PC-9 (cell line): ENCODE measurements around the gene APOBEC3B. TPM values are rescaled to one million over a fixed set of nuclear protein-coding genes. Genes with fewer than 3 reads are reported as not detected.

Experiments
- BruUV-seq: library from RNA; stranded (reverse); fragments of 400-500 nt; replicated peaks from 2 replicates; lab custom pipeline; 2021; lab: Mats Ljungman, UMichigan
- CTCF ChIA-PET: fragments of 300-600 bp; sonication (Branson Sonifier 250); formaldehyde crosslinking; loops from one replicate; lab custom pipeline; 2022; ENCODE audit warnings: antibody characterized with exemption; lab: Charles Lee
- POLR2A ChIA-PET: fragments of 300-600 bp; sonication (Branson Sonifier 250); formaldehyde crosslinking; loops from one replicate; lab custom pipeline; 2022; ENCODE audit warnings: antibody characterized with exemption; ENCODE audit not compliant: unreplicated experiment; lab: Charles Lee
- DNase-seq, 2 experiments: peaks; one replicate each; pipeline versions ENCODE4 v3.0.0 to v3.0.0-alpha.2; 2015 to 2022; ENCODE audit warnings: mixed read lengths in 1 of 2
- H2AFZ ChIP-seq: fragments of 200-600 bp; sonication (generic); 2 replicates; pipeline ENCODE4 v1.8.1; 2017; ENCODE audit warnings: antibody characterized with exemption
- H3F3A ChIP-seq: fragments of 200-600 bp; sonication (generic); 2 replicates; pipeline ENCODE4 v1.8.1; 2017; ENCODE audit warnings: antibody characterized with exemption, mild to moderate bottlenecking, low read depth; ENCODE audit not compliant: insufficient read depth
- H3K27ac ChIP-seq: fragments of 200-600 bp; sonication (generic); 2 replicates; pipeline ENCODE4 v1.6.1; 2016; ENCODE audit warnings: mixed run types
- H3K27me3 ChIP-seq: fragments of 200-600 bp; sonication (generic); 2 replicates; pipeline ENCODE4 v1.6.1; 2016; ENCODE audit warnings: low read depth, mixed run types; ENCODE audit not compliant: insufficient read depth
- H3K36me3 ChIP-seq: fragments of 200-600 bp; sonication (generic); 2 replicates; pipeline ENCODE4 v1.6.1; 2016; ENCODE audit warnings: low read depth, mixed run types
- H3K4me1 ChIP-seq: fragments of 200-600 bp; sonication (generic); replicated peaks from 2 replicates; pipeline ENCODE4 v1.6.1; 2016; ENCODE audit warnings: mixed run types; ENCODE audit not compliant: insufficient read depth
- H3K4me2 ChIP-seq: fragments of 200-600 bp; sonication (generic); 2 replicates; pipeline ENCODE4 v1.6.1; 2017; ENCODE audit warnings: mixed run types
- H3K4me3 ChIP-seq: fragments of 200-600 bp; sonication (generic); 2 replicates; pipeline ENCODE4 v1.6.1; 2016; ENCODE audit warnings: mixed run types
- H3K79me2 ChIP-seq: fragments of 200-600 bp; sonication (generic); 2 replicates; pipeline ENCODE4 v1.6.1; 2017; ENCODE audit warnings: low read depth, mixed run types
- H3K9me2 ChIP-seq: fragments of 200-600 bp; sonication (generic); 2 replicates; pipeline ENCODE4 v1.8.1; 2017; ENCODE audit warnings: mild to moderate bottlenecking; ENCODE audit not compliant: insufficient read depth
- H3K9me3 ChIP-seq: fragments of 200-600 bp; sonication (generic); 2 replicates; pipeline ENCODE4 v1.8.1; 2016; ENCODE audit warnings: low read depth; ENCODE audit not compliant: insufficient read depth
- H4K20me1 ChIP-seq: fragments of 200-600 bp; sonication (generic); 2 replicates; pipeline ENCODE4 v1.8.1; 2017; ENCODE audit not compliant: insufficient read depth
- CTCF ChIP-seq: fragments of 200-600 bp; sonication (generic); conservative IDR thresholded peaks from 2 replicates; pipeline ENCODE4 v1.6.1; 2017; ENCODE audit warnings: mixed run types, antibody characterized with exemption, mild to moderate bottlenecking, moderate library complexity
- EZH2 ChIP-seq: fragments of 200-600 bp; sonication (generic); IDR thresholded peaks from 2 replicates; pipeline ENCODE4 v1.8.0; 2017; ENCODE audit warnings: antibody characterized with exemption, low read depth
- intact Hi-C: fragments of 100-400 bp; cut with micrococcal nuclease; formaldehyde crosslinking; loops from one replicate; pipeline ENCODE4 v1.10.0; 2022; ENCODE audit not compliant: unreplicated experiment
- total RNA-seq: library from RNA; stranded (reverse); gene quantifications from 2 replicates; pipeline ENCODE4 v1.2.3, GENCODE V29; 2021

APOBEC3B gene
- total RNA-seq, 1 experiment from 2014 or later: 66.5 TPM

GRCh38 chr22:38941488-38941987 lies 40.6 kb upstream of the APOBEC3B start:
- intact Hi-C loops: no loop called here
- Histone ChIP-seq H3K27ac (no peak overlapping the region), H3K4me1 (peaks cover 26% of the 10 kb centered on the region), H3K9me2 (no peaks in the 10 kb centered on the region), H3K4me2 (no peak overlapping the region), H3K36me3 (no peaks in the 10 kb centered on the region), H2AFZ (no peak overlapping the region), H3K79me2 (no peaks in the 10 kb centered on the region), H3F3A (peaks cover 5% of the 10 kb centered on the region; the same call in 1 of the 2 replicates), H3K27me3 (no peaks in the 10 kb centered on the region), H4K20me1 (no peaks in the 10 kb centered on the region), H3K9me3 (no peaks in the 10 kb centered on the region), H3K4me3 (no peak overlapping the region)
- CTCF ChIA-PET: no interaction called here
- POLR2A ChIA-PET: no interaction called here
- no TSS peak for BruUV-seq
- TF ChIP-seq CTCF (no peak), EZH2 (no peak)
- no peak for DNase-seq

- H3K4me1 ChIP-seq: peaks cover 25% of the 10 kb centered on the region
- H3K9me3 ChIP-seq: no peaks in the 10 kb centered on the region
- no peak overlapping the region for H3K4me2 ChIP-seq
- no peaks in the 10 kb centered on the region for H3K79me2 ChIP-seq
- H3F3A ChIP-seq: peaks cover 5% of the 10 kb centered on the region; the same call in 1 of the 2 replicates
- H3K27ac ChIP-seq: no peak overlapping the region
- no peaks in the 10 kb centered on the region for H3K27me3 ChIP-seq
- POLR2A ChIA-PET: no interaction called here
- H3K36me3 ChIP-seq: no peaks in the 10 kb centered on the region
- no TSS peak for BruUV-seq
- no peak for TF ChIP-seq CTCF
- TF ChIP-seq EZH2: no peak
- H4K20me1 ChIP-seq: no peaks in the 10 kb centered on the region
- intact Hi-C loops: no loop called here
- DNase-seq: no peak
- no peak overlapping the region for H2AFZ ChIP-seq
- CTCF ChIA-PET: interaction anchor here (0.7 kb wide), 1 partner anchor 180 kb away, joined by 3 read pairs; no protein-coding TSS in a partner anchor
- no peak overlapping the region for H3K4me3 ChIP-seq
- H3K9me2 ChIP-seq: no peaks in the 10 kb centered on the region
These were observed 39.4 kb upstream of the APOBEC3B start for GRCh38 chr22:38942702-38943101.

- H3K27me3 ChIP-seq: no peaks in the 10 kb centered on the region
- H3K9me3 ChIP-seq: no peaks in the 10 kb centered on the region
- intact Hi-C loops: no loop called here
- H2AFZ ChIP-seq: no peak overlapping the region
- ChIA-PET POLR2A (no interaction called here), CTCF (no interaction called here)
- H3K4me1 ChIP-seq: peaks cover 25% of the 10 kb centered on the region
- no peaks in the 10 kb centered on the region for H3K79me2 ChIP-seq
- BruUV-seq: no TSS peak
- peaks cover 5% of the 10 kb centered on the region; the same call in 1 of the 2 replicates for H3F3A ChIP-seq
- H3K27ac ChIP-seq: no peak overlapping the region
- no peaks in the 10 kb centered on the region for H4K20me1 ChIP-seq
- no peak overlapping the region for H3K4me2 ChIP-seq
- no peaks in the 10 kb centered on the region for H3K9me2 ChIP-seq
- H3K4me3 ChIP-seq: no peak overlapping the region
- TF ChIP-seq CTCF (no peak), EZH2 (no peak)
- no peaks in the 10 kb centered on the region for H3K36me3 ChIP-seq
- no peak for DNase-seq
These were observed 38.9 kb upstream of the APOBEC3B start for GRCh38 chr22:38943201-38943600.
